HG03378 (cell line): ENCODE results near the gene WT1.
"Not testable (repeated sequence)": the region's sequence is repeated elsewhere in the genome, so short reads cannot be mapped to it uniquely, and the experiment has no call there.

Source experiments
- ATAC-seq: cut with Tn5 transposase; IDR thresholded peaks from one replicate; pipeline ENCODE4 v1.9.1; 2021; ENCODE audit warnings: mild to moderate bottlenecking, moderate library complexity; ENCODE audit not compliant: unreplicated experiment

WT1 gene

GRCh38 chr11:32388871-32389770 lies 46.2 kb downstream of the WT1 start:
- ATAC-seq, result no peak

- ATAC-seq, result no peak
Observed at GRCh38 chr11:32388365-32388764, 47.0 kb downstream of the WT1 start.

GRCh38 chr11:32387411-32387810 lies 47.9 kb downstream of the WT1 start:
- ATAC-seq, result no peak

- ATAC-seq, result no peak
Observed at GRCh38 chr11:32386770-32387377, 48.5 kb downstream of the WT1 start.

- ATAC-seq, result no peak
Observed at GRCh38 chr11:32385998-32386397, 49.3 kb downstream of the WT1 start.

GRCh38 chr11:32382339-32383049 lies 52.8 kb downstream of the WT1 start:
- ATAC-seq, result no peak

GRCh38 chr11:32381179-32381578 lies 54.2 kb downstream of the WT1 start:
- ATAC-seq, result no peak

GRCh38 chr11:32379719-32380118 lies 55.6 kb downstream of the WT1 start:
- ATAC-seq, result no peak

GRCh38 chr11:32375826-32376225 lies 59.5 kb downstream of the WT1 start:
- ATAC-seq, result no peak

GRCh38 chr11:32374261-32374711 lies 61.1 kb downstream of the WT1 start:
- peak; percentile 56 for ATAC-seq

GRCh38 chr11:32369987-32370386 lies 65.4 kb downstream of the WT1 start:
- not testable (repeated sequence) for ATAC-seq

- ATAC-seq, result no peak
Observed at GRCh38 chr11:32366666-32367065, 68.7 kb downstream of the WT1 start.

GRCh38 chr11:32365192-32365591 lies 70.1 kb downstream of the WT1 start:
- ATAC-seq, result no peak

GRCh38 chr11:32358729-32359128 lies 76.6 kb downstream of the WT1 start:
- ATAC-seq, result no peak

- no peak for ATAC-seq
Observed at GRCh38 chr11:32353884-32354283, 81.5 kb downstream of the WT1 start.

GRCh38 chr11:32348502-32348901 lies 86.8 kb downstream of the WT1 start:
- ATAC-seq, result no peak

GRCh38 chr11:32344946-32345345 lies 90.4 kb downstream of the WT1 start:
- ATAC-seq, result no peak

GRCh38 chr11:32343325-32344008 lies 91.9 kb downstream of the WT1 start:
- ATAC-seq, result peak; percentile 62

GRCh38 chr11:32341620-32342613 lies 93.4 kb downstream of the WT1 start:
- ATAC-seq, result no peak

- no peak for ATAC-seq
Observed at GRCh38 chr11:32340181-32340580, 95.2 kb downstream of the WT1 start.
